ENCODE measurements around the gene SRD5A3.

- TF ChIP-seq POLR2A (IDR thresholded peaks at IDR 0.05; ENCODE audit: low read depth, low read length) = no peak
- TF ChIP-seq CTCF (IDR thresholded peaks at IDR 0.05; ENCODE audit: extremely low read depth in 1 of 2, insufficient read depth in 1 of 2, low read depth in 1 of 2, low read length in 2 of 2) = no peak
- no peak for TF ChIP-seq POLR2AphosphoS5 (IDR thresholded peaks at IDR 0.05; ENCODE audit: insufficient read depth, low read depth, low read length)
- no peak for TF ChIP-seq MYC (IDR thresholded peaks at IDR 0.05; ENCODE audit: low read depth, low read length)
- no peak for TF ChIP-seq EZH2 (IDR thresholded peaks at IDR 0.05; ENCODE audit: borderline replicate concordance, low read depth, low read length, severe bottlenecking)
- no peak for TF ChIP-seq JUN (IDR thresholded peaks at IDR 0.05; ENCODE audit: borderline replicate concordance, insufficient read depth, insufficient read length, low read depth)
- TF ChIP-seq MAX (IDR thresholded peaks at IDR 0.05; ENCODE audit: insufficient read depth, insufficient read length) = no peak
- no peak for TF ChIP-seq FOS (IDR thresholded peaks at IDR 0.05; ENCODE audit: borderline replicate concordance, insufficient read depth, low read length)
Measured at GRCh38 chr4:55345054-55345453, 988 bp upstream of the SRD5A3 start.
